ENCODE results near the gene IRF2.

The IRF2 gene

DNA sequence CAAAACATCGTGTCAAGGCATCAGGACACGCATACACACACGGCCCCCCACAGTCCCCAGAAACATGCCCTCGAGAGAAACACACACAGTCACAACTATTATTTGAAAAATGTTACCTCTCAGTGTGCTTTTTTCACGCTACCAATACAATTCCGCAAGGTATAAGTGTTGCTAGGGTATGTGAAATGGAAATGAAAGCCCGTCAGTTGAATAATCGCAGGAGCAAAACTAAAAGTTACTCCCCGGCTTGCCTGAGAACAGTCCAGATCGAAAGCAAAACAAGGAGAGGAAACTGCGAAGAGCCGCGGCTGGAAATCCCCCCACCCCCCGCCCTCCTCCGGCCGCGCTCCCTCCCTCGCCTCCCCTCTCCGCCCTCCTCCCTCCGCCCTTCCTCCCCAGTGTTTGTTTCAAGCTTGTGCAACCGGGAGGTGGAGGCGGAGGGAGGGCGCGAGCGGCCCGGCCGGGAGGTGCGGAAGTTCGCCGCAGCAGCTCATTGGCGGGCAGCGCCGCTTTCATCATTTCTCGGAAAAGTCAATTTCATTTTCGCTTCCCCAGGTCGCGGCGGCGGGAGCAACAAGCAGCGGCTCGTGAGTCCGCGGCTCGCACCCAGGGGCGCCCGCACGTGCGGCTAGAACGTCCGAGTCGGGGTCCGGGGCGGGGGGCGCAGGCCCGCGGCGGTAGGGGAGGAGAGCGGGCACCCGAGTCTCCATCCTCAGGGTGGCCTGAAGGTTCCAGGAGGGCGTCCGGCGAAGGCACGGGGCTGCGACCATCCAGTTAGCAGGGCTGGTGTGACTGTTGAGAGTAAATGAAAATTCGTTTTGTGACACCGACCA is at the start of gene IRF2:
IRF2 (minus strand) TSS at position 288 of the 833 bp plus-strand sequence. CDS start 45,486 bp downstream, outside the sequence.
- Histone ChIP-seq H3K36me3 (ENCODE audit: control insufficient read depth, insufficient read depth, low read length) (no peaks in the 10 kb centered on the region), H3K4me3 (replicated peaks; ENCODE audit: low read depth, low read length) (peak within 1 kb of the TSS; percentile 84), H3K27me3 (replicated peaks; ENCODE audit: control insufficient read depth, insufficient read depth, low read length) (no peaks in the 10 kb centered on the region)
- TF ChIP-seq, protein P1, sequence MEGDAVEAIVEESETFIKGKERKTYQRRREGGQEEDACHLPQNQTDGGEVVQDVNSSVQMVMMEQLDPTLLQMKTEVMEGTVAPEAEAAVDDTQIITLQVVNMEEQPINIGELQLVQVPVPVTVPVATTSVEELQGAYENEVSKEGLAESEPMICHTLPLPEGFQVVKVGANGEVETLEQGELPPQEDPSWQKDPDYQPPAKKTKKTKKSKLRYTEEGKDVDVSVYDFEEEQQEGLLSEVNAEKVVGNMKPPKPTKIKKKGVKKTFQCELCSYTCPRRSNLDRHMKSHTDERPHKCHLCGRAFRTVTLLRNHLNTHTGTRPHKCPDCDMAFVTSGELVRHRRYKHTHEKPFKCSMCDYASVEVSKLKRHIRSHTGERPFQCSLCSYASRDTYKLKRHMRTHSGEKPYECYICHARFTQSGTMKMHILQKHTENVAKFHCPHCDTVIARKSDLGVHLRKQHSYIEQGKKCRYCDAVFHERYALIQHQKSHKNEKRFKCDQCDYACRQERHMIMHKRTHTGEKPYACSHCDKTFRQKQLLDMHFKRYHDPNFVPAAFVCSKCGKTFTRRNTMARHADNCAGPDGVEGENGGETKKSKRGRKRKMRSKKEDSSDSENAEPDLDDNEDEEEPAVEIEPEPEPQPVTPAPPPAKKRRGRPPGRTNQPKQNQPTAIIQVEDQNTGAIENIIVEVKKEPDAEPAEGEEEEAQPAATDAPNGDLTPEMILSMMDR (IDR thresholded peaks at IDR 0.05; ENCODE audit: insufficient read depth, low read length, poor library complexity, severe bottlenecking) = no peak
- peak; percentile 100 for DNase-seq (ENCODE audit: extremely low read depth, insufficient read length)

DNA sequence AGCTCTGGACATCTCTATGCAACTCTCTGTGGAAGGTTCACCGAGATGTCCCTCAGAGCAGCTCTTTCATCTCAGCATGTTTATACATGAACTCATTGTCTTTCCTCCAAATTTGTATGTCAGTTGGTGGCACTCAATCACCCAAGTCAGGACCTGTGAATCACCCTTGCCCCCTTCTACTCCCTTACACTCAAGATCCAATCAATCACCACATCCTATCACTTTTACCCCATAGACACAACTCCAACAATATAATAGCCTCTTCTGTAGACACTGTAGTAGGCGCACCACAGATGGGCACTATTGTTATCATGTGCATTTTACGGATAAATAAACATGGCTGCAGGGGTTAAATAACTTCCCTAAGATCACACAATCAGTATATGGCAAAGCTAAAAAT is 41.3 kb upstream of the IRF2 start:
- H3K27me3 ChIP-seq (replicated peaks; ENCODE audit: control insufficient read depth, insufficient read depth, low read length) = no peaks in the 10 kb centered on the region
- TF ChIP-seq, protein P1 (IDR thresholded peaks at IDR 0.05; ENCODE audit: insufficient read depth, low read length, poor library complexity, severe bottlenecking) = no peak
- no peak for DNase-seq (ENCODE audit: extremely low read depth, insufficient read length)
- no peaks in the 10 kb centered on the region for H3K36me3 ChIP-seq (ENCODE audit: control insufficient read depth, insufficient read depth, low read length)
- no peak overlapping the region for H3K4me3 ChIP-seq (replicated peaks; ENCODE audit: low read depth, low read length)

DNA sequence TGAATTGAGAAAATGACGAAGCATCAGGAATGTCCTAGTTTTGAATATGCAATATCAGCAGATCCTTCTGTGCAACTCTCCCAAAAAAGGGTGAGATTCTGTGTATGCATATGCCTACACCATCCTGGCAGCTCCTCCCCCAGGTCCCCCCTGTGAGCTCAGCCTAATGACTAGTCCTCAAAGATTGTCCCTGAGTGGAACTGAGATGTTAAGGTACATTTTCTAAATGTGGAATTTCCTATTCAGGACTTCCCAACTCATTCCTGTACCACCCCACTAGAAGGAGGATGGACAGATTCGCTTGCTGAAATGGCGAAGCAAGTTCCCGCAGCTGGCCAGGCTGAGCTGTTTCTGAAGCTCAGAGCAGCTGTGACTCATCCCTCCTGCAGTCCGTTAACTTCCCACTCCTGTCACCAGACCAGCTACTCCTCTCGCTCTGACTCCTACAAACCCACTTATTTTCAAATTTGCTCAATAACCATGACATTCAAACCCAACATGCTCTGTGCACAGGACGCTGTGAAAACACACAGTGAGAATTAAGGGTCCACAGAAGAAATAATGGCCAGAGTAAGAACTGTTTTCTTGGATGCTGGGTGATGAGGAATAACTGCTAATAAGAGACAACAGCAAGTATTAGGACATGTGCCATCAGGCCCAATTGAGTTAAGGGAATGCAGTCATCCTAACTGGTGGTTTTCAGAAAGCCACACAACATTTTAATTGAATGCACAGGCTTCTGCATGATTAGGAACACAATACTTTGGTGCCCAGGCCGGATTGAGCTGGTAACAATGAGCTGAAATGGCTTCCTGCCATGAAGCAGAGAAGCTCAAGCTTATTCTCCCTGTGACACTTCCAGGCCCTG is 40.0 kb upstream of the IRF2 start:
- Histone ChIP-seq H3K4me3 (replicated peaks; ENCODE audit: low read depth, low read length) (no peak overlapping the region), H3K27me3 (replicated peaks; ENCODE audit: control insufficient read depth, insufficient read depth, low read length) (no peaks in the 10 kb centered on the region), H3K36me3 (ENCODE audit: control insufficient read depth, insufficient read depth, low read length) (no peaks in the 10 kb centered on the region)
- TF ChIP-seq, protein P1 (IDR thresholded peaks at IDR 0.05; ENCODE audit: insufficient read depth, low read length, poor library complexity, severe bottlenecking) = no peak
- peak; percentile 75 for DNase-seq (ENCODE audit: extremely low read depth, insufficient read length)

DNA sequence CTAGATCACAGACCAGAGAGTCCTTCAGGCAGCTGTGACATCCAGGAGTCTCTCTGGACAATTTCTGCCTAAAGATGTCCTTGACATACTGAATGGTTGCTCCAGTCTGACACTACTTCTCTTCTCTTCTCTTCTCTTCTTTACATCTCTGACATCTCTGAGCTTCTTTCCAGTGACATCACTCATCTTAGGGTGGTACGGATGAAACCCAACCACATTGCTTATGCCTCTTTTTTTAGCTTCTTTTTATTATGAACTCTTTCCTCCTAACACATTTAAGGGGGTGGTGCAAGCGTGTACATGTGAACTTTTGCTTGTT is 39.4 kb upstream of the IRF2 start:
- DNase-seq (ENCODE audit: extremely low read depth, insufficient read length) = no peak
- no peaks in the 10 kb centered on the region for H3K36me3 ChIP-seq (ENCODE audit: control insufficient read depth, insufficient read depth, low read length)
- H3K4me3 ChIP-seq (replicated peaks; ENCODE audit: low read depth, low read length) = no peak overlapping the region
- H3K27me3 ChIP-seq (replicated peaks; ENCODE audit: control insufficient read depth, insufficient read depth, low read length) = no peaks in the 10 kb centered on the region
- TF ChIP-seq, protein P1 (IDR thresholded peaks at IDR 0.05; ENCODE audit: insufficient read depth, low read length, poor library complexity, severe bottlenecking) = no peak

DNA sequence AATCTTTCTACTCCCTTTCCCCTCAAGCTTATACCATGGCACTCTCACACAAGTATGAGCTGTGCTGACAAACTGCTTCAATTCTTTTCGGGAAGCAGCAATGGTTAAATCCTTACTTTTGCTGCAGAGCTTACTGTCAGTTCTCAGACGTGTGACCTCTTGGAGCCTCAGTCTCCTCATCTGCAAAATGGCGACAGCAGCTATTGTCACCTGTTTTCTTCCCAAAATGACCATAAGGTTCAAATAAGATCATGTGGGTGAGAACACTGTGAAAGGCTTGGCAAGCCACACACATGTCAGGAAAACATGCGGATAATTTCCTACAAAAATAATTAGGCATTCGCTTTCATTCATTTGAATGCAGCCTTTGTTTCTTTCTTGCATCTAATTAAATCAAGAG is 36.8 kb upstream of the IRF2 start:
- no peak for DNase-seq (ENCODE audit: extremely low read depth, insufficient read length)
- TF ChIP-seq, protein P1 (IDR thresholded peaks at IDR 0.05; ENCODE audit: insufficient read depth, low read length, poor library complexity, severe bottlenecking) = no peak
- no peak overlapping the region for H3K4me3 ChIP-seq (replicated peaks; ENCODE audit: low read depth, low read length)
- H3K27me3 ChIP-seq (replicated peaks; ENCODE audit: control insufficient read depth, insufficient read depth, low read length) = no peaks in the 10 kb centered on the region
- no peaks in the 10 kb centered on the region for H3K36me3 ChIP-seq (ENCODE audit: control insufficient read depth, insufficient read depth, low read length)

Measured in GM06990 (cell line).